ELR (cell line): ENCODE results near the gene CDK5RAP2.
"Not testable (repeated sequence)": the region's sequence is repeated elsewhere in the genome, so short reads cannot be mapped to it uniquely, and the experiment has no call there.

ENCODE experiments used
- DNase-seq: peaks from one replicate; pipeline ENCODE4 v3.0.0-alpha.2; 2015; ENCODE audit warnings: low read depth

Gene CDK5RAP2

DNA sequence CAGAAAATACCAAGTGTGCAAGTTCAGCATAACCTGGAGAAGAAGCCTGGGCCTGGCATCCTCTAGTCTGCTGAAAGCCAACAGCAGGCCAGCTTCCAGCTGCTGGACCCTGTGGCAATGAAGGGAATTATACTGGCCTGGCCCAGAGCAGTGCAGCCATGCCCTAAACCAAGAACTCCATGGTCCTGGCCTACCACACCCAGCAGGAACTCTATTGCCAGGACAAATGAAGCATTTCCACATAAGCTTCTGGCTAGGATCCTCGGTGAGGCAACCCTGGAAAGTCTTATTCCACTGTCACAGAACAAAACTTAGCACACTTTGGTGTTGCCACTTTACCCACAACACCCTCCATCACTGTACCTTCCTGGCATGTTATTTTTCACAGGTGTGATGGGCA lies 35.5 kb downstream of the CDK5RAP2 start:
- DNase-seq = no peak

DNA sequence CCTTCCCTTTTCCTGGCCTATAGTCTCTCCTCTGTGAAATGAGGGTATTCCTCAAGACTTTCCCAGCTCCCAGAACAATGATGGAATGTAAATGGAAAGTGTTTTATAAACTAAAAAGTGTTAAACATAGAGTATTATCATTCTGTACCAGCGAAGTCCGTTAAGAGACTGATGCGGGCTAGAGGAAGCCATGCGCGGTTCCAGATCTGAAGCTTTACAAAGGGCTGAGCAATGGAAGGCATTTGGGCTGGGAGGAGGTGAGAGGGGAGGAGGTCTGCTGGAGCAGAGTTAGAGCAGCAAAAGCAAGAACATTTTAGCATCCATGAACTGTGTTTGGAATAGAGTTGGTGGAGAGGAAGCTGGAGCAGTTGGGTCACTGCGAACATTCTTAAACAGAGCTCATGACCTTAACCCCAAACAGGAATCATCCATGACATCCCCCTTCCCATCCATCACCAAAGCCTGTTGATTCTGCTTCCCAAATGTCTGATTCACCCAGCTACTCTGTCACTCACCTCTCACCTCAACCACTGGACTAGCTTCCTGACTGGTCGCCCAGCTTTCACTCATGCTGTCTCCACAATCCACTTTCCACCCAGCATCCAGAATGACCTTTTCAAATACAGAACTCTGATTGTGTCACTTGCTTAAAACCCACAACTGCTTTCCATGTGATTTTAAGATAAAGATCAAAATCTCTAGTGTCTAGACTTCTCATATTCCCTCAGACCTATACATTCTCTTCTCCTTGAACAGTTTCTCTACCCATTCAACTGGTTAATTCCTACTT lies 37.1 kb downstream of the CDK5RAP2 start:
- no peak for DNase-seq

DNA sequence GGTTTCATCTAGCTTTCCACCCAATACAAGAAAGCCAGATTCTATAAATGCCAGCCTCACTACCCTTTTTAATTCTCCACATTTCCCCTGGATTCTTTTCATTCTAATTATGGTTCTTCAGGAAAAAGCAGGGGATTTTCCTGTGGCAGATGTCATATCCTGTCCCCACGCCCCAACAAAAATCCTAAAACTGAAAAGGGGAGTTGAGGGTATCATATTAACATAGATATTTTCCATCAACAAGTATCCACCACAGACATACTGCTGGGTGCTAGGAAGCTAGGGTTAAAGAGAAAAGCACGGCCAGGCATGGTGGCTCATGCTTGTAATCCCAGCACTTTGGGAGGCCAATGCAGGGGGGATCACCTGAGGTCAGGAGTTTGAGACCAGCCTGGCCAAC lies 38.0 kb downstream of the CDK5RAP2 start:
- no peak for DNase-seq

DNA sequence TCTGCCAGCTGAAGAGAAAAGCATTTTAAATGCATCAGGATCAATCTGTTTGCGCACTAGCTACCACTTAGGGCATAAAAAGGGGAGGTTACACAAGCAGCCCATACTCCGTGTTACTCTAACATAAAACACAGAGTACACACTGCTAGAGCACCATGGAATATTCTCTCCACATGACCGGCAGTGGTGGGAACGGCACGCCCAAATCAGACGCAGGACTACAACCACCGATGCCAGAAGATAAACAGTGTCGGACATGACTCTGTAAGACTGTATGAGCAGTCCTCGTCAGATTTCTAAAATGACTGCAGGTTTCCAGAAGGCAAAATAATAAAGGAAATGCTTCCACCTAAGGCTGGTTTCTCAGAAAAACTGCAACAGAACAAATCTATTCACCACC lies 40.0 kb downstream of the CDK5RAP2 start:
- DNase-seq = no peak

DNA sequence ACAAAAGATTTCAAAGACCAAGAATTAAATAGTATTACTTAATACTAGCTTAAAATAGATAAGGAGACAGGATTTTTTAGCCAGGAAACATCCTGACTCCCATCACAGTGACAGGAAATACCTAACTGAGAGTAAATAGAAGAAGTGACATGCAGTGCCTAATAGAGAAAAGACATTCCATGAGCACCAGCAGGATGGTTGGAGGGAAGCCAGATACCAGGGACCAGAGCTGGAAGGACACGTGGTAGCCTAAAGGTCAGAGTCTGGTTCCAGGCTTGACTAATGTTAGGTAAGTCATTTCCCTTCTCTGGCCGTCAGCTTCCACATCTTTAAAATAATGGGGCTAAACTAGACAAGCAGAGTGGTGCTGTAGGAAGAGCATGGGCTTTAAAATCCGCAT lies 41.6 kb downstream of the CDK5RAP2 start:
- DNase-seq = peak; percentile 46

DNA sequence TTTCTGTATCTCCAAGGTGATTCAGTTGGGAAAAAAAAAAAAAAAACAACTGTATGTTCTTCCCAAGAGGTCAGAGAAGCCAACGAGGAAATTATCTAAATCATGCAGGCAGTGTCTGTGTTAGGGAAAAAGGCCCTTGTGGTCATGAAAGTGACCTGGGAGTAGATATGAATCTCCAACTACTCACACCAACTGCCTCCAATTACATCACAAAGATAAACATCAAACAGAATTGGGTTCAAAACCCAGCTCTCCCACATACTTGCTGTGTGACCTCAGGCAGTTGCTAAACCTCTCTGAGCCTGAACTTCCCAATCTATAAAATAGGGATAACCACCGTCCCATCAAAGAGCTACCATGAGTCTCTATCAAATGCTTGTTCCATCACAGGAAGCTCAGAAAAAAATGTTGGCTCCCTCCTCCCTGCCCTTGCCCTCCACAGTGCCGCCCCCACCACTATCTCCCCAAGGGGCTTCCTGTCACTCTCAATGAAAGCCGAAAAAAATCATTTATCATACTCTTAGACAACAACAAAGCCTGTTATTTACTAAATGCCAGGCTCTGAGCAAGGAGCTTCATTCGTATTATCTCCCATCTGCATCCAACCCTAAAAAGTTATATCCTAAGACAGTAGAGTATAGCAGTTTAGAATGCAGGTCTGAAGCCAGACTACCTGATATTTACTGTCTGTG lies 42.9 kb downstream of the CDK5RAP2 start:
- DNase-seq = no peak

DNA sequence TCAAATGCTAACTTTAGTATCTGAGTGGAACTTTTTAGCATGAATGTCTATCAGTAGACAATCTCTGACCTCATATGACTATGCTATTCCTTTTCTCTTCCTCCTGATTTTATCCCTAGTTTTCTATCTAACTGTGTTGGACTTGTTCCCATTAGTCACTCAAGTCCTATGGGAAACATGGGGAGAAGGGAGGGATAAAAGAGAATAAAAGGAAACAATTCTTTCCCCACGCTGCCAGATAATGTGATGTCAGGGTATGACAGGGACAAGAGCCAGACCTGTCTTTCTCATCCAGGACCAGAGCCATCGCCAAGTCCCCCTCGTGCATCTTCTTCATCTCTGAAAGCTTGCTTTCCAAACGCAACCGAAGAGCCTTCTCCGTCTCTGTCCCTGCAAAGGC lies 43.9 kb downstream of the CDK5RAP2 start:
- DNase-seq = no peak

DNA sequence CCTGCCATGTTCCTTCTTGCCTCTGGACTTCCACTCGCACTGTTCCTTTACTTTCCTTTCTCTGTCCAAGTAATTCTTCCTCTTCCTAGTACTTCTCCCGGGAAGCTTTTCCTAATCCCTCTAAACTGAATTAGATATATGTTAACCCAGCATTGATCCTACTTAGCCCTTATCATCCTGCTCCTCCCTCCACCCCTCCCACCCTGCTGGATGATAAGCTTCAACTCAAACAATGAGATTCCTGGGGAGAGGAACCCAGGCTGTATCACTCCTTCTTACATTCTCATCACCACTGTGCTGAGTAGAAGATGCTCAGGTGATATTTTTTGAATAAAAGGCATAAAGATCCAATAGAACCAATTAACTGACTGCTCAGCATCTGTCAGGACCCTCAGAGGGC lies 45.7 kb downstream of the CDK5RAP2 start:
- no peak for DNase-seq

DNA sequence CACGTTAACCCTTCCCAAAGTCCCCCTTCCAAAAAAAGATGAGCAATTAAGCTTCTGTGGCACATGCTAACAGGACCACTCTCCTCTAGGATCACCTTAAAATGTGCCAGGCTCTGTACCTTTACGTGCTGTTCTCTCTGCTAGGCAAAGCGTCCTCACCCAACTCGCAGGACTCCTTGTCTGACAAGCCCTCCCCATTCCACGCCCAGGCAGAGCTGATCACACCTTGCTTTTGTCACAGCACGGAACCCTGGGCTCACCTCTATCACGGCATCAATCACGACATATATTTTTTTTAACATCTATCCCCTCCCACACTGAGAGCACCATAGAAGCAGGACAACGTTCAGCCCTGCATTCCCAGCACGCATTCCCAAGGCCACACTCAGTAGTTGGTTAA lies 47.1 kb downstream of the CDK5RAP2 start:
- DNase-seq = no peak

DNA sequence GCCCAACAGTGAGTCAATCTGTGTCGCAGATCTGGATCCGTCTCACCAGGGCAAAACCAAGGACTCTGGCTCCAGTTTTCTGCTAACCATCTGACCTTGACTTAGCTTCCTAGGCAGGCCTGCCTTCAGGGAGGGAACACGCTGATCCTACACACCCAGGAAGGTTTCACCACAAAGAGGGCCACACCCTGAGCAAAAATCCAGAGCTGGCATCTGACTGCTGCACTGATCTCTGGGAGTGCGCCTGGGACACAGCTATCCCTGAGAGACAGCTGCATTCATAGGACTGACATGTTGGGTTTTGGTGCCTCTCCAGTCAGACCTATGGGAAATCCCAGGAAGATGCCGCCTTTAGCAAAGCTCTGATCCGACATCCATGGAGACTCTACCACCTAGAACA lies 47.5 kb downstream of the CDK5RAP2 start:
- peak; percentile 47 for DNase-seq

DNA sequence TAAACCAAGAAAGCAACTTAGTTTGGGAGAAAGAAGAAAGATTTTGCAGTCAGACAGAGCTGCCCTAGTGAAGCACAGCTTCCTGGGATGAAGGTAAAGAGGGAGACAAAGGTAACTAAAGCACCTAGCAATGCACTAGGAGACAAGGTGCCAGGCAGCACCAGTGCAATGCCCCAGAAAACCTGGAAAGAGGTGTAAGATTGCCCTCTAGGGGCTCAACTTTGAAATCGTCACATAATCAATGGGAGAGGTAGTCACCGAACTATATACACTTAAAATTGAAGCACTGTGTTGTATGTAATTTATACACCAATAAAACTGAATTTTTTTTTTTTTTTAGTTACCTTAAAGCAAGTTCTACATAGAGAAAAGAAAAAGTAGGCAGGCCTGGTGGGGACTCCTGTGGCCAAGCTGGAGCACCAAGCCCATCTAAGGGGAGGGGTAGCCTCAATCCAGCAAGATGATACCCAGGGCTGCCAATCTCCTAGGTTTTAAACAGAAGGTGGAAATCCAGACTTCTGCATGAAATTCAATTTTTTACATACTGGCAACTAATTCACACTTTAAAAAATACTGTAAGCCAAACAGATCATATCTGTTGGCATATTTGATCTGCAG lies 48.2 kb downstream of the CDK5RAP2 start:
- peak; percentile 47 for DNase-seq

DNA sequence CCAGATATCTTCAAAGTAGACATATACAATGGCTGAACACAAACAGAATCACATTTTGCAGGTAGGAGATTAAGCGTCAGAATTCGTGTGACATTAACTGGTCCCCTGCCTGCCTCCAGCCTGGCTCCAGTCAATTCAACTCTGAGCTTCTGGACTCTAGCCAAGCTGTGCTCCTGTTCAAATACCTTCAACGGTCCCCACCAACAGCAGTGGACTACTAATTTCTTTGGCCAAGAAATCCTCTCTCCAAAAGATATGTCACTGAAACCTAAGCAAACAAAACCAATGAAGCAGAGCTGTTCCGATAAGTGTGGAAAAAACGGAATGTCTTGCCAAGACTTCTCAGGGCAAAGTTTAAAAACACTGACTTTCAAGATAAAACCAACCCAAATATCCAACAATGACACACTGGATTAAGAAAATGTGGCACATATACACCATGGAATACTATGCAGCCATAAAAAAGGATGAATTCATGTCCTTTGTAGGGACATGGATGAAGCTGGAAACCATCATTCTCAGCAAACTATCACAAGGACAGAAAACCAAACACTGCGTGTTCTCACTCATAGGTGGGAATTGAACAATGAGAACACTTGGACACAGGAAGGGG lies 49.6 kb downstream of the CDK5RAP2 start:
- not testable (repeated sequence) for DNase-seq

DNA sequence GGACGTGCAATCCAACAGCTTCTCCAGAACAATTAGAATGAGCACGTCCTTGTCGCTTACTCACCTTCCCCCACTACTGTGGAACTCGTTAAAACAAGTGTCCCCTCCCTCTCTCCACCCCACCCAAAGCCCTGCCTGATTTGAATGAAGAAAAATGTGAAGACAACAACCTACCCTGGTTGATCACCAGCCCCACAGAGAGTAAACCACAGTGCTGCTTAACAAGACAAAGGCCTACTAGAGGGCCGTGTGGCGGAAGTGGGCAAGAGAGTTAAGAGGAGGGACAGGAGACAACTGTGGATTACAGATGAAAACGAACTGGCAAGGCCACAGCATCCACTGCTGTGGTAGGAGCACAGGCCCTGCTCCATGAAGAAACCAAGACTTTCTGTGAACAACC lies 51.1 kb downstream of the CDK5RAP2 start:
- no peak for DNase-seq

DNA sequence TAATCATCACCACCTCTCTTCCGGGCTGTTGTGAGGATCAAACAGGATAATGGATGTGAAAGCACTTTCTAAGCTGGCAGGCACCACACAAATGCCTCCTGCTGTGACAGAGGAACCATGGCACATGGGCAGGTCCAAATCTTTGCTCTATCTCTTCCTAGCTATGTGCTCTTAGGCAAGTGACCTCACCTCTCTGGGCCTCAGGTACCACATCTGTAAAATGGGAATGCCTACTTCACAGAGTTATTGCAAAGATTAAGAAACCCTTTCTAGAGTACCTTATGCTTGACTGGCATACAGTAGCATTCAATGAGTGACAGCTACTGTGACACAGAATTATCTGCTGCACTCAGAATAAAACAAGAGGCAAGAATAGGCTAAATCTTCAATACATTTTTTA lies 51.6 kb downstream of the CDK5RAP2 start:
- DNase-seq = no peak

DNA sequence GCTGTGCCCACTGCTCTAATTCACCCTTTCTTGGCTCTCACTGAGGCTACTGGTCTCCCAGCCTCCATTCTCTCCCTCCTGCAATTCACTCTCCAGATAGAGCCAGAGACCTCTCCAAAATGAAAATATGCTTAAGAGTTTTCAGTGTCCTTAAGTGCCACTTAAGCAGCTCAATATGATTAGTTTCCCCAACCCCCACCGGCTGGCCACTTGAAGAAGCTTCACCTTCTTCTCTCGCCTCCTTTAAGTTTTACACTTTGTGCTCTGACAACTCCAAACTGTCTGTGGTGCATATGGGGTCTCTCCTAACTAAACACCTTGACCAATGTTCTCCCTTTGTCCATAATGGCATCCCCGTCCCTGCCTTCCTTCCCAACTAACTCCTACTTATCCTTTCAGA lies 53.4 kb downstream of the CDK5RAP2 start:
- DNase-seq = no peak

DNA sequence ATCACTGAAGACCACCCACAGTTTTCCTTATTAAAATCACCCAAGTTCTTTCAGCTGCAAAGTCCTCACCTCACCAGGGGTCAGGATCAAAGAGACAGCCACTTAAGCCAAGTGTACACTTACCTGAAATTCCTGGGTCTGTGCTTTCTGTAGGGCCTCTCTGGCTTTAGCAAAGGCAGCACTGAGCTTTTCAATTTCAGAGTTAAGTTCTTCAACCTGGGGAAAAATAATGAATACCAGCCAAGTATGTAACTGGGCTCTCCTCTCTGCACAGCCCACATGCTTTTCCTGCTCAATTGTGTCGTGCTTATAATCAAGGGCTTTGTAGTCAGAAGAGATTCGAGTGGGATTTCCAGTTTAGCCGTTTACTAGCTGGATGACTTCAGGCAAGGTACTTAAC lies 55.1 kb downstream of the CDK5RAP2 start:
- DNase-seq = no peak

DNA sequence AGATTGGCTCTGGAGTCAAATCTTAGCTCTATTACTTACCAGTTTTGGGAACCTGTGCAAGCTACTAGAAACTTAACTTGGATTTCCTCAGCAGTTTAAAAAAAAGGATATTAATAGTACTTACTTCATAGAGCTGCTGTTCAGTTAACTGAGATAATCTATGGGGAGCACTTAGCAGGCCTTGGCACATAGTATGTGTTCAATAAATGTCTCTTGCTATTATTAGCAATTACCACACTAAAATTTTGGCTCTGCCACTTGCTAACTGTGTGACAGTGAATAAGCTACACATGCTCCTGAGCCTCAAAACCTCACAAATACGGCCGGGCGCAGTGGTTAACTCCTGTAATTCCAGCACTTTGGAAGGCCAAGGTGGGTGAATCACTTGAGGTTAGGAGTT lies 55.9 kb downstream of the CDK5RAP2 start:
- DNase-seq = no peak

DNA sequence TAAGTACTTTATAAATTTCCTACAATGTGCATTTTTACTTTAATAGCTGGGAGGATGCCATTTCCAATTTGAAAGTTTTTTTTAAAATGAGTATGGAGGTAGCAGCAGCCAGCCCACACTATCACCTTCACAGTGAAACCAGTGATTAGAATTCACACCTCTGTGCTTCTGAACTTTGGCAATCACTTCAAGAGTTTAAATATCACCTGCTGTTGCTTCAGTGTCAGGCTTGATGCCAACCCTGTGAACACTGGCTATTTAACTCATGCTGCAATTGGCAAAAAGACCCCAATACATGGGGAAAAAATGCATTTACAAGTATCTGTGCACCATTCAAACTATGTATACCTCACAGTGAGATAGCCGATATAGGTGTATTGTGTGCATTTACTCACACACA lies 57.4 kb downstream of the CDK5RAP2 start:
- no peak for DNase-seq

DNA sequence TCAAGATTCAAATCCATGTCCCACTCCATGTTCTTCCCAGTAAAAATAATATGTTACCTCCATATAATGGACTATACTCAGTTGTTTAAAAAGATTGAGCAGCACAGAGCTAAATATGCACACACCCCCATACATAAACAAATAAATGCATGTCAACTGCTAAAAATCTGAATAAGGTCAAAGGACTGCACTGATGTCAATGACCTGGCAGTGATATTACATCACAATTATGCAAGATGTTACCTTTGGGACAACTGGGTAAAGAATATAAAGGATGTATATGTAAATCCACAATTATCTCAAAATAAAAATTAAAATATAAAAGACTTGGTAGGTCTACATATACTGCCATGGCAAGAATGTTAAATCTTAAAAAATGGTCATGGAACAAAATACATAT lies 57.9 kb downstream of the CDK5RAP2 start:
- DNase-seq = no peak

DNA sequence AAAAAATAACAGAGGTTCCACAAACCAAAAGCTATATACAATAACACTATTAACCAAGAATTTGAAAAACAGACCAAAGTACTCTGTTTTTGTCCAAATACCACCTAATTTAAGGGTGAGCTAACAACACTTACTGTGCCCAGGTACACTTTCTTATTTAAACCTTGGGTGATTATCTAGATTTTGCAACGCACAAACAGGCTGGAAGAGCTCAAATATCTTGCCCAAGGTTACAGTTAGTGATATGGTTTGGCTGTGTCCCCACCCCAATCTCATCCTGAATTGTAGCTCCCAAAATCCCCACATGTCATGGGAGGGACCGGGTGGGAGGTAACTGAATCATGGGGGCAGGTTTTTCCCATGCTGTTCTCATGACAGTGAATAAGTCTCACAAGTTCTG lies 58.9 kb downstream of the CDK5RAP2 start:
- DNase-seq = no peak

DNA sequence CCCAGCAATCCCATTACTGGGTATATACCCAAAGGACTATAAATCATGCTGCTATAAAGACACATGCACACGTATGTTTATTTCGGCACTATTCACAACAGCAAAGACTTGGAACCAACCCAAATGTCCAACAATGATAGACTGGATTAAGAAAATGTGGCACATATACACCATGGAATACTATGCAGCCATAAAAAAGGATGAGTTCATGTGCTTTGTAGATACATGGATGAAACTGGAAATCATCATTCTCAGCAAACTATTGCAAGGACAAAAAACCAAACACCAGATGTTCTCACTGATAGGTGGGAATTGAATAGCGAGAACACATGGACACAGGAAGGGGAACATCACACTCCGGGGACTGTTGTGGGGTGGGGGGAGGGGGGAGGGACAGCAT lies 64.0 kb downstream of the CDK5RAP2 start:
- not testable (repeated sequence) for DNase-seq

DNA sequence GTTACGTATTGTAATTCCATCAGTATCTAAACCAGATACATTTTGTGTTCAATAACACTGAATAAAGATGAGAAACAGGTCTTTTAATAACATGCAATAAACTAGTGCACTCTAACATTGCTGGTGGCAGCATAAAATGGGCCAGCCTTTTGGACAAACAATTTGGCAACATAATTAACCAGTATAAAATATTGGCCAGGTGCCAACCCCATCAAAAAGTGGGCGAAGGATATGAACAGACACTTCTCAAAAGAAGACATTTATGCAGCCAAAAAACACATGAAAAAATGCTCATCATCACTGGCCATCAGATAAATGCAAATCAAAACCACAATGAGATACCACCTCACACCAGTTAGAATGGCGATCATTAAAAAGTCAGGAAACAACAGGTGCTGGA lies 64.5 kb downstream of the CDK5RAP2 start:
- DNase-seq = not testable (repeated sequence)

DNA sequence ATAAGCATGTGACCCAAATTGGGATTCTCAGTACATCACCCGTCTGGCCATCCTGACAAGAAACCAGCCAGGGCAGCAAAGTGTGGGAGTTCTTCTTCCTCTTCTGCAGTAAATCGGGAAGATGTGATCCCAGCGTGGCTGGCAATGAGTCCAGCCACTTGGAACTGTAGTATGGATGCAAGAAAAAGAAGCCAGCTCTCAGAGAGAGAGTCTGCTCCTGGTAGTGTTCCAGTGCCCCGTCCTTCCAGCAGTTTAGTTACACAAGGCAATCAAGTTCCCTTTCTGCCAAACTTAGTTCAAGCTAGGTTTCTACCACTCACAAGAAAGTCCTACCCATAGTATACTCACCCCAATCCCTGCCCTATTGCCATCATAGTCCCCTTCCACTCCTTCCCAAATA lies 65.6 kb downstream of the CDK5RAP2 start:
- DNase-seq = no peak
